Astrocyte (in vitro differentiated cells and primary cell): ENCODE measurements around the gene WASHC4. TPM values are rescaled to one million over a fixed set of nuclear protein-coding genes. Genes with fewer than 3 reads are reported as not detected.

Experiments used
- DNase-seq: peaks from one replicate; pipeline ENCODE4 v3.0.0-alpha.2; 2010; ENCODE audit warnings: low read depth
- FAIRE-seq: peaks from 2 replicates; lab custom pipeline; 2011; peaks lifted over from hg19 to GRCh38; lab: Jason Lieb, UNC
- H2AFZ ChIP-seq: 2 replicates; pipeline ENCODE4 v1.6.0; 2012; ENCODE audit warnings: low read depth, low read length, inconsistent platforms
- H3K27ac ChIP-seq: 2 replicates; pipeline ENCODE4 v1.5.1; 2011; ENCODE audit warnings: low read depth, low read length, inconsistent platforms
- H3K27me3 ChIP-seq: 2 replicates; pipeline ENCODE4 v1.6.0; 2011; ENCODE audit warnings: low read length, inconsistent platforms; ENCODE audit not compliant: insufficient read depth
- H3K36me3 ChIP-seq: 2 replicates; pipeline ENCODE4 v1.5.1; 2011; ENCODE audit warnings: low read length, inconsistent platforms; ENCODE audit not compliant: insufficient read depth
- H3K4me1 ChIP-seq: 2 replicates; pipeline ENCODE4 v1.5.1; 2011; ENCODE audit warnings: low read length, inconsistent platforms; ENCODE audit not compliant: insufficient read depth
- H3K4me2 ChIP-seq: 2 replicates; pipeline ENCODE4 v1.6.0; 2012; ENCODE audit warnings: low read length, inconsistent platforms
- H3K4me3 ChIP-seq: 2 replicates; pipeline ENCODE4 v1.5.1; 2011; ENCODE audit warnings: low read depth, mild to moderate bottlenecking, low read length, inconsistent platforms; ENCODE audit not compliant: insufficient read depth
- H3K79me2 ChIP-seq: 2 replicates; pipeline ENCODE4 v1.6.0; 2012; ENCODE audit warnings: mild to moderate bottlenecking, low read length, inconsistent platforms; ENCODE audit not compliant: insufficient read depth
- H3K9ac ChIP-seq: 2 replicates; pipeline ENCODE4 v1.6.0; 2012; ENCODE audit warnings: mild to moderate bottlenecking, low read length, inconsistent platforms
- H3K9me3 ChIP-seq: 2 replicates; pipeline ENCODE4 v1.5.1; 2012; ENCODE audit warnings: low read depth, mild to moderate bottlenecking, low read length, inconsistent platforms; ENCODE audit not compliant: insufficient read depth
- H4K20me1 ChIP-seq: 2 replicates; pipeline ENCODE4 v1.6.0; 2012; ENCODE audit warnings: low read length, inconsistent platforms; ENCODE audit not compliant: insufficient read depth
- H3K27ac Mint-ChIP-seq: one replicate; pipeline ENCODE4 v1.8.0; 2021; ENCODE audit warnings: mild to moderate bottlenecking, mixed read lengths; ENCODE audit not compliant: unreplicated experiment
- H3K27me3 Mint-ChIP-seq: one replicate; pipeline ENCODE4 v1.8.0; 2021; ENCODE audit warnings: low read depth, mixed read lengths; ENCODE audit not compliant: unreplicated experiment
- H3K36me3 Mint-ChIP-seq: one replicate; pipeline ENCODE4 v1.8.0; 2021; ENCODE audit warnings: low read depth, mixed read lengths; ENCODE audit not compliant: unreplicated experiment
- H3K4me1 Mint-ChIP-seq: one replicate; pipeline ENCODE4 v1.8.0; 2021; ENCODE audit warnings: low read depth, mixed read lengths; ENCODE audit not compliant: unreplicated experiment
- H3K4me3 Mint-ChIP-seq: one replicate; pipeline ENCODE4 v1.8.0; 2021; ENCODE audit warnings: mild to moderate bottlenecking, moderate library complexity, mixed read lengths; ENCODE audit not compliant: unreplicated experiment
- H3K9me3 Mint-ChIP-seq: one replicate; pipeline ENCODE4 v1.8.0; 2021; ENCODE audit warnings: mild to moderate bottlenecking, mixed read lengths; ENCODE audit not compliant: unreplicated experiment
- EZH2 ChIP-seq: IDR thresholded peaks from 2 replicates; pipeline ENCODE4 v1.6.1; 2012; ENCODE audit warnings: mild to moderate bottlenecking, low read length, inconsistent platforms; ENCODE audit not compliant: insufficient read depth
- total RNA-seq: library from RNA; stranded (reverse); gene quantifications from 2 replicates; pipeline ENCODE4 v1.2.1, GENCODE V29; 2021
- TF ChIP-seq, protein P1 (sequence below): IDR thresholded peaks from 2 replicates; pipeline ENCODE4 v1.5.1; 2011; ENCODE audit warnings: low read depth, mild to moderate bottlenecking, inconsistent platforms, low read length, moderate library complexity; ENCODE audit not compliant: insufficient read depth

Gene WASHC4
- total RNA-seq, 1 donor from 2014 or later = 51.1 TPM

- H3K27ac Mint-ChIP-seq = peak overlapping the region; percentile 87
- FAIRE-seq (no peak), DNase-seq (peak; percentile 38)
- H3K27me3 Mint-ChIP-seq = no peaks in the 10 kb centered on the region
- Histone ChIP-seq H3K79me2 (peaks cover 45% of the 10 kb centered on the region), H3K4me3 (peak overlapping the region; percentile 91), H3K4me2 (peak overlapping the region; percentile 89), H3K9ac (peak overlapping the region; percentile 94), H3K27me3 (no peaks in the 10 kb centered on the region), H3K36me3 (peaks cover 4% of the 10 kb centered on the region), H4K20me1 (peaks cover 27% of the 10 kb centered on the region), H3K27ac (peak overlapping the region; percentile 89), H3K9me3 (no peaks in the 10 kb centered on the region), H2AFZ (peak overlapping the region; percentile 90), H3K4me1 (peaks cover 11% of the 10 kb centered on the region)
- H3K36me3 Mint-ChIP-seq = peaks cover 4% of the 10 kb centered on the region
- no peaks in the 10 kb centered on the region for H3K9me3 Mint-ChIP-seq
- H3K4me3 Mint-ChIP-seq = peak overlapping the region; percentile 96
- H3K4me1 Mint-ChIP-seq = peaks cover 16% of the 10 kb centered on the region
- no peak for TF ChIP-seq EZH2
- TF ChIP-seq, protein P1, sequence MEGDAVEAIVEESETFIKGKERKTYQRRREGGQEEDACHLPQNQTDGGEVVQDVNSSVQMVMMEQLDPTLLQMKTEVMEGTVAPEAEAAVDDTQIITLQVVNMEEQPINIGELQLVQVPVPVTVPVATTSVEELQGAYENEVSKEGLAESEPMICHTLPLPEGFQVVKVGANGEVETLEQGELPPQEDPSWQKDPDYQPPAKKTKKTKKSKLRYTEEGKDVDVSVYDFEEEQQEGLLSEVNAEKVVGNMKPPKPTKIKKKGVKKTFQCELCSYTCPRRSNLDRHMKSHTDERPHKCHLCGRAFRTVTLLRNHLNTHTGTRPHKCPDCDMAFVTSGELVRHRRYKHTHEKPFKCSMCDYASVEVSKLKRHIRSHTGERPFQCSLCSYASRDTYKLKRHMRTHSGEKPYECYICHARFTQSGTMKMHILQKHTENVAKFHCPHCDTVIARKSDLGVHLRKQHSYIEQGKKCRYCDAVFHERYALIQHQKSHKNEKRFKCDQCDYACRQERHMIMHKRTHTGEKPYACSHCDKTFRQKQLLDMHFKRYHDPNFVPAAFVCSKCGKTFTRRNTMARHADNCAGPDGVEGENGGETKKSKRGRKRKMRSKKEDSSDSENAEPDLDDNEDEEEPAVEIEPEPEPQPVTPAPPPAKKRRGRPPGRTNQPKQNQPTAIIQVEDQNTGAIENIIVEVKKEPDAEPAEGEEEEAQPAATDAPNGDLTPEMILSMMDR = no peak
Measured at GRCh38 chr12:105107171-105107493, 399 bp upstream of the WASHC4 start.

GRCh38 chr12:105109465-105110212 is 2.1 kb downstream of the WASHC4 start:
- Mint-ChIP-seq H3K27ac (peak overlapping the region; percentile 84), H3K9me3 (no peaks in the 10 kb centered on the region), H3K36me3 (peaks cover 4% of the 10 kb centered on the region), H3K27me3 (no peaks in the 10 kb centered on the region), H3K4me1 (peaks cover 20% of the 10 kb centered on the region), H3K4me3 (peak overlapping the region; percentile 96)
- Histone ChIP-seq H4K20me1 (peaks cover 39% of the 10 kb centered on the region), H3K36me3 (peaks cover 16% of the 10 kb centered on the region), H3K79me2 (peaks cover 69% of the 10 kb centered on the region), H3K9ac (peak overlapping the region; percentile 94), H3K4me1 (peaks cover 11% of the 10 kb centered on the region), H3K9me3 (no peaks in the 10 kb centered on the region), H3K4me2 (peak overlapping the region; percentile 89), H3K27me3 (no peaks in the 10 kb centered on the region), H3K4me3 (peak overlapping the region; percentile 91), H3K27ac (peak overlapping the region; percentile 75), H2AFZ (no peak overlapping the region)
- peak; percentile 5 for FAIRE-seq
- TF ChIP-seq, protein P1 = no peak
- no peak for TF ChIP-seq EZH2
- DNase-seq = peak; percentile 46

DNA sequence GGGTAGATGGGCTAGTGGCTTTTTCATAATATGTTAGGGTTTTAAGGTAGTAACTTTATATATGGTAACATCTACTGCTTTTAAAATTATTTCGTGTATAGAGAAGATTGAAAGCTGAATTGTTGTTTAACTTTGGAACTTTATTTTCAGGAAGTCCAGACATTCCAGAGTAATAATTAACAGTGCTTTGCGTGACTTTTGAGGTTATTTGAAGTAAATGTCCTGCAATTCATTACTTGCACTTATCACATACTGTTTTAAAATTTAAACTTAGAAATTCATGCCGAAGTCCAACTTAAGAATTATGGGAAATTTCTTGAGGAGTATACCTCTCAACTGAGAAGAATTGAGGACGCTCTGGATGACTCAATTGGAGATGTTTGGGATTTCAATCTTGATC is 3.3 kb downstream of the WASHC4 start:
- Mint-ChIP-seq H3K27me3 (no peaks in the 10 kb centered on the region), H3K4me3 (peak overlapping the region; percentile 62), H3K27ac (no peak overlapping the region), H3K36me3 (peaks cover 4% of the 10 kb centered on the region), H3K9me3 (no peaks in the 10 kb centered on the region), H3K4me1 (peaks cover 22% of the 10 kb centered on the region)
- no peak overlapping the region for H3K4me3 ChIP-seq
- no peaks in the 10 kb centered on the region for H3K9me3 ChIP-seq
- H3K27me3 ChIP-seq = no peaks in the 10 kb centered on the region
- no peak overlapping the region for H3K27ac ChIP-seq
- H3K9ac ChIP-seq = no peak overlapping the region
- peak overlapping the region; percentile 89 for H3K4me2 ChIP-seq
- H3K36me3 ChIP-seq = peaks cover 27% of the 10 kb centered on the region
- peaks cover 72% of the 10 kb centered on the region for H3K79me2 ChIP-seq
- TF ChIP-seq, protein P1 = no peak
- no peak overlapping the region for H2AFZ ChIP-seq
- H3K4me1 ChIP-seq = peaks cover 11% of the 10 kb centered on the region
- FAIRE-seq (no peak), DNase-seq (no peak)
- peaks cover 39% of the 10 kb centered on the region for H4K20me1 ChIP-seq
